ENCODE data around the gene CWC27.

The CWC27 gene

GRCh38 chr5:65043843-65044359, 275.2 kb downstream of the CWC27 start:
- DNase-seq = no peak

DNA sequence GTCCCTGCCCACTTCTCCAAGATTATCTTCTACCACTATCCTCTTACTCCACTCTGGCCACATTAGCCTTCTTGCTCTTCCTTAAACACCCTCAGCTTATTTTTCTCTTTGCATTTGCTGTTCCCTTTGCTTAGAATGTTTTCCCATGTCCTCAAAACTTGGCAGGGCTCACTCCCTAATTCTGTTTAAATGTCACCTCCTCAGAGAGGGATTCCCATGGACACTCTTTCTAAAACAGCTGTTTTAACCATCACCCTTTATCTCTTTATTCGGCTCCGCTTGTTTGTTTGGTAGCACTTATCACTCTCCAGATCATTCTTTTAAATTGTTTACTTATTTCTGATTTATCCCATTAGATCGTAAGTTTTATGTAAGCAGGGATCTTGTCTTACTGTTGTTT, 278.5 kb downstream of the CWC27 start:
- no peak for DNase-seq

- no peak for DNase-seq
Observed at GRCh38 chr5:65047948-65048690, 279.4 kb downstream of the CWC27 start.

GRCh38 chr5:65050140-65050539, 281.4 kb downstream of the CWC27 start:
- DNase-seq = no peak

DNA sequence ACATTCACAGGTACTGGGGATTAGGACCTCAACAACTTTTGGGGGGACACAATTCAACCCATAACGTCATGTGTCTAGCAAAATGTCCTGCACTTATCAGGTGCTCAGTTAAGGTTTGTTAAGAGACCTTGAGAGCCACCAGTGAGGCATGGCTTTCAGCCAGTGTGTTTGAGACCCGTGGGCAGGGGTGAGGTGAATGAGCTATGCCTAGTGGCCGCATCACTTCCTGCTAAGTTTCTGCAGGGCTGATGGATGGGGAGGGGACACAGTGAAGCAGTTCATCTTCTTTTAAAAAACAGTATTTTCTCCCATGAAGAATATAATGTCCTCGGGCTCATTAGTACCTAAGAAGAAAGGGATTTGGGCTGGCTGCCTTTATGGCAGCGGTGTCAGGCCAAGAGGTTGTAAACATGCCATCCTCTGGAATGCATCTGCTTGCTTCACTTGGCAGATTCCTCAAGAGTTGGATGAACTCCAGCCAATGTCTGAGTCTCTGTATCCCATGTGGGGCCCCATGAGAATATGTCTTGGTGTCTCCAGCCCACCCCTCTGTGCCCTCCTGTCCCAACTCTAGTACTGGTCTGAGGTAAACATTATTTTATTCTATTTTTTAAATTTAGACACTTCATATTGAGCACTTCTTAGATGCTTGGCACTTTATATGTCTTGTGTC, 282.2 kb downstream of the CWC27 start:
- no peak for DNase-seq

- no peak for DNase-seq
Observed at GRCh38 chr5:65055938-65056337, 287.2 kb downstream of the CWC27 start.

DNA sequence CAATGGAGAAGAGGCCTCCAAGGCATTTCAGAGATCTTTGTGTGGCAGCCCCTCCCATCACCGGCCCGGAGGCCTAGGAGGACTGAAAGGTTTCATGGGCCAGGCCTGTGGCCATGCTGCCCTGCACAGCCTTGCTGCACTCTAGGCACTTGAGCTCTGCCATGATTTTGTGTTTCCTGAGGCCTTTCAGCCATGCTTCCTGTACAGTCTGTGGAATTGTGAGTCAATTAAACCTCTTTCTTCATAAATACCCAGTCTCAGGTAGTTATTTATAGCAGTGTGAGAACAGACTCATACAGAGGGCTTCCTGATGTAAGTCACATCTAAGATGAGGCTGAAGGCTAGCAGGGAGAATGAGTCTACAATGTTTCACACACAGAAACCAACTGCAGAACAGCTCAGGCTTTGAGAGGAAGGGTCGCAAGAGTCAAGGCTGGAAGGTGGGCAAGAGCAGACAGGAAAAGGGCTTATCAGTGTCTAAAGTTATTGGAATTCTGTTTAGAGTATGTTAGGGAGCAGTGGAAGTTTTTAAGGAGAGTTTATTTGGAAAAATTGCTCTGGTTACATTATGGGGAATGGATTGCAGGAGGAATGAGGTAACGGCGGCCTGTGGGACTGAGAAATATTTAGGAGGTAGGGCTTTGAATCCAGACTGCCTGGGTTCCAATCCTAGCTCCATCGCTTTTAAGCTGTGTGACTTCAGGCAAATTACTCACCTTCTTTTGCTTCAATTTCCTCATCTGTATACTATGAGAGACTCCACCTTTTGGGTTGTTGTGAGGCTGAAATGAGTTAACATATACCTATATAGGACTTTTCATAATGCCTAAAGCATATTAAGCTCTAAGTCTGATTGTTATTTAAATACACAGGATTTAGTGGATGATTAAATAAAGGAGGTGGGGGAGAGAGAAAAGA, 291.2 kb downstream of the CWC27 start:
- DNase-seq = no peak

GRCh38 chr5:65061250-65061973, 292.7 kb downstream of the CWC27 start:
- DNase-seq = no peak

- DNase-seq = no peak
Observed at GRCh38 chr5:65061974-65062353, 293.2 kb downstream of the CWC27 start.

- DNase-seq = no peak
Observed at GRCh38 chr5:65062469-65063083, 293.8 kb downstream of the CWC27 start.

DNA sequence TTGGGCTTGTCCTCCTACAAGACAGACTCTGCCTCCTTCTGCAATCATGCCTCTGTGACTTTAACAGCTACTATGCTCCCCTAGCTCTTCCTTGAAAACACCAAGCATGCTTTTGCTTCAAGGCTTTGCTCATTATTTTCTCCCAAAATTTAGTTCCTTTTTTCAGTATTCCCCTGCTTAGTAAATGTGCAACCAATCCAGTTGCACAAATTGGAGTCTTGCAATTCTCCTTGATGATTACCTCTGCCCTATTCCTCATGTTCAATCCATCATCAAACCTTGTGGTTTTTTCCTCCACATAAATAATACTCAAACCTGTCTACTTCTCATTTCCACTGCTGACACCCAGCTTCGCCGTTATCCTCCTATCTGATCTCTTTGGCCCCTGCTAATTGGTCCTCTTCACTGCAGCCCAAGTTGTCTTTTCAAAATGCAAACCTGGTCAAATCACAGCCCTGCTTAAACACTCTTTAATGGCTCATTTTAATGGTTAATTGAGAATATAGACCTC, 296.3 kb downstream of the CWC27 start:
- no peak for DNase-seq

DNA sequence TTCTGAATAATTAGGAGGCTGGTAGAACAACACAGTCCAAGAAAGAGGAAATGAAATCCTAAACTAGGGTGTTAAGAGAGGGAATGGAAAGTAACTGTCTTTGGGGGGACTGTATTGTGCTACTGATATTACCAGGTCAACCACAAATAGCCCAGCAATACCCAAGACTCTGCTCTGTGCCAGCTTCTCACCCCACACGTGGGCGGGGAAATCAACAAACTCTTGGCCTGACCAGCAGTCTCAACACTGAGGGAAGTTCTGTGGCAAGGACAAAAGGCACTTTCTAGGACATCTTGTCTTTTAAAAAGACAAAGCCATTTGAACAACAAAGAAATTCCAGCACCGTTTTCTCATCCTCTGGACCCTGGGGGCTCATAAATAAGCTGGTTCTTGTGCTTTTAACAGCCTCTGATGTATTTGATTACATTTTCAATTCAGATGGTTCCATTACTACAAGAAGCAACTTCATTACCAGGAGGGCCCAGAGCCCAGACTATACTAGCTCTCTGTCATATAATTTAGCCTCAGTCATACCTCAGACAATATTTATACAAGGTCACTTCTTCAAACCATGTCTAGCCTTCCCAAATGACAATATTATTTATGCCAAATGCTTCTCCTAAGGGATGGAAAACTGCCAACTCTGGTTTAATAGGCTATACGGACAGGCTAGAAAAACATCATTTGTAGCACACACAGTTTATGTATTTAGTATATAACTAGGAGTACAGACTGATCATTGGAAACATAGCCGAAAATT, 297.8 kb downstream of the CWC27 start:
- no peak for DNase-seq

DNA sequence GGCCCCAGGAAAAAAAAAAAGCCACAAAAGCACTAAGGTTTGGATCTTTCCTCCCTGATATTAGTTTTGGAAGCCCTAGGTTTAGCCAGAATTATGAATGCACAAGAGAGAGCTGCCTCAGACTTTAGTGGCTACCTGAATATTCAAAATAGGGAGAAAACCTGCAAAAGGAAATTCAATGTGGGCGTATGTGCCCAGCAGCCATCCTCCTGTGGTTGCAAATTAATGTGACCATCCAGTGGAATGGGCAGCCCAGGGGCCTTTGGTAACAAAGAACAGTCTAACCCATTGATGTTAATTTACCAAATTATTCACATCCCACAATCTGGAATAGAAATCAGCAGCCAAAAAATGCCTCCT, 298.4 kb downstream of the CWC27 start:
- DNase-seq = no peak

All from NCI-H526 treated with DMSO at 0.1 percent for 48 hours (cell line).